Activated T-cell treated with anti-CD3 and anti-CD28 coated beads, Interleukin-2, amount 50 U/mL, for 4 hours (primary cell): ENCODE data around the gene COQ10A. TPM values are rescaled to one million over a fixed set of nuclear protein-coding genes. Genes with fewer than 3 reads are reported as not detected.
"Not testable (repeated sequence)": the region's sequence is repeated elsewhere in the genome, so short reads cannot be mapped to it uniquely, and the experiment has no call there.

Experiments used
- ATAC-seq, 2 donors: fragments of 200-7000 bp; cut with Tn5 transposase; one replicate each; pipeline ENCODE4 v1.10.0; 2021
- DNase-seq: peaks from one replicate; pipeline ENCODE4 v3.0.0-alpha.2; 2020
- H3K27me3 Mint-ChIP-seq: one replicate; pipeline ENCODE4 v1.8.0; 2021; ENCODE audit warnings: low read depth, mixed read lengths
- H3K36me3 Mint-ChIP-seq: one replicate; pipeline ENCODE4 v1.8.0; 2022; ENCODE audit warnings: mixed read lengths; ENCODE audit not compliant: insufficient read depth
- H3K4me1 Mint-ChIP-seq: one replicate; pipeline ENCODE4 v1.8.0; 2021; ENCODE audit warnings: low read depth, mixed read lengths
- H3K4me3 Mint-ChIP-seq: one replicate; pipeline ENCODE4 v1.8.0; 2021; ENCODE audit warnings: mild to moderate bottlenecking, moderate library complexity, mixed read lengths
- H3K9me3 Mint-ChIP-seq: one replicate; pipeline ENCODE4 v1.8.0; 2021; ENCODE audit warnings: mixed read lengths
- total RNA-seq, 3 donors: library from RNA; stranded (reverse); gene quantifications; one replicate each; pipeline ENCODE4 v1.2.1, GENCODE V29; 2021

COQ10A gene
- total RNA-seq, 3 donors from 2014 or later, result 11.1 to 13.7 (median 11.5) TPM

DNA sequence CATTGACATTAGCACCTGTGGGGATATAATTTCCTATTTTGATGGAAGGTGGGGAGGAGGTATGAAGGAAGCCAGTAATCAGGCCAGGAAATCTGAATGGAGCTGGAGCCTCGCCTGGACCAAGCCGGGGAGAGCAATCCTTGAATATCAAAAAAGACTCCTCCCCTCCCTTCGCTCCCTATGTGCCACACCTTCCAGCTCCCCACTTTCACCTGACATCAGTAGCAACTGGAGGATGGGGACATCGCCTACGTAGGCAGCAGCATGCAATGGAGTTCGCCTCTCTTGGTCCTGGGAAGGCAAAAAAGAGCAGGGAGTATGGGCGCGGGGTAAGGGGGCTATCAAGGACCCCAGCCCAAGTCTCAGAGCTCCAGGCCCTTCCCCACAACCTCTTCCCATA lies 9.7 kb upstream of the COQ10A start:
- H3K27me3 Mint-ChIP-seq, result no peaks in the 10 kb centered on the region
- DNase-seq (no peak), ATAC-seq (no peak)
- H3K36me3 Mint-ChIP-seq, result peaks cover 29% of the 10 kb centered on the region
- H3K4me1 Mint-ChIP-seq, result peaks cover 25% of the 10 kb centered on the region
- no peaks in the 10 kb centered on the region for H3K9me3 Mint-ChIP-seq
- peak overlapping the region; percentile 88 for H3K4me3 Mint-ChIP-seq

DNA sequence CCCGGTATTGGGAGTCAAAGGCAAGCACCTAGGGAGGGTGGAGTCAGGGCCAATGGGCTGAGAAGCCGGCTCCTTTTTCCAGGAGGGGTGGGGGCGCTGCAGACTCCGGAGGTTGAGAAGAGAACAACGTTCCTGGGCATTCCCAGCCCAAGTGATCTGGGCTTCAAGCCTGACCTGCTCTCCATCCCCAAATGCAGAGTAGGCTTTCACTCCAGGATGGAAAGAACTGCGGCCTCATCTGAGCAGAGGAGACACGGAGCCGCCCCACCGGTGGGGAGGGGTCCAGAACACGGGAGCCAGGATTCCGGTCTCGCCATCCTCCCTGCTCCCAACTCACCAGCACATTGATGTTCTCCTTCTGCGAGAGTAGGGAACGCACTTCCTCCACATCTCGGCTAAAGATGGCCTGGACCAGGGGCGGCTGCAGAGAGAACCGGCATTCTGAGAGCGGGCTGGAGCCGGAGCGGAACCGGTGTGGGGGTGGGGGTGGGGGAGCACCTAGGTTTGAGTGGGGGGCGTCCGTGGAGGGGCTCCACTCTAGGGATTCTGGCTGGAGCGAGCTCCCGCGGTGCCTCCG lies 9.2 kb upstream of the COQ10A start:
- peak overlapping the region; percentile 88 for H3K4me3 Mint-ChIP-seq
- H3K36me3 Mint-ChIP-seq, result peaks cover 25% of the 10 kb centered on the region
- DNase-seq, result no peak
- H3K4me1 Mint-ChIP-seq, result peaks cover 25% of the 10 kb centered on the region
- ATAC-seq, result peak; percentile 12 to 25
- no peaks in the 10 kb centered on the region for H3K9me3 Mint-ChIP-seq
- no peaks in the 10 kb centered on the region for H3K27me3 Mint-ChIP-seq

DNA sequence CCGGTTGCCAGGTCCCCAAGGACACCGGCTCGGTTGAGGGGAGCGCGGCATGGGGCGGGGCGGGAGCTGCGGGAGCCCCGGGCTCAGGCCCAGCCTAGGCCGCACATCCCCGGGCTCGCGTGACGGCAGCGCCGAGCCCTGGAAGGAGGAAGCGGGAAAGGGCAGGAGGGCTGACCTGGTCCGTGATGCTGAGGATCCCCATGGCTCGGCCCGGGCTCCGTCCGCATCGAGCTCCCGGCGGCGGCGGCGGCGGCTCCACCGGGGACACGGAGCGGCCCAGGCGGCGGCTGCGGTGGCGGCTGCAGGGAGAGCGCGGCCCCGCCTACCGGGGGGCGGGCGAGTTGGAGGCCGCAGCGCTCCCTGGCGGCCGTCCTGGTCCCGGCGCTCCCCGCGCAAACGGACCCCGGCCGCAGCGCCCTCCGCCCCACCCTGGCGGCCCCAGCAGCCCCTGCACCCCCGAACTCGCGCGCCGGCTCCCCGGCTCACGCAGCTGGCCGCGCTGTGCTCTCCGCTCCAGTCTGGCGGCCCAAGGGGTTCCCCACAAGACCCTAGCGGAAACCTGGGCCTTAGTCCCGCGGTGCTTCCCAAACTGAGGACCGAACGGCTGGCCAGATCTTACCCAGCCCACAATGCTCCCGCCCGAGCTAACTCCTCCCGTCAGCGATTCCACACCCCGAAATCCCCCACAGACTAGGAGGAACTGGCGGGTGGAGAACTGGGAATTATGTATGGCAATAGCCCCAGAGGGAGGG lies 8.5 kb upstream of the COQ10A start, which contains the start of gene ANKRD52:
Gene ANKRD52, minus strand, starts transcription at position 317 of the 752 bp plus-strand sequence. Its CDS starts 115 bp downstream, at position 202.
- peak; percentile 73 for DNase-seq
- Mint-ChIP-seq H3K9me3 (no peaks in the 10 kb centered on the region), H3K4me3 (peak within 1 kb of the TSS; percentile 88), H3K36me3 (peaks cover 18% of the 10 kb centered on the region), H3K4me1 (peaks cover 25% of the 10 kb centered on the region), H3K27me3 (no peaks in the 10 kb centered on the region)
- peak; percentile 94 to 96 for ATAC-seq

DNA sequence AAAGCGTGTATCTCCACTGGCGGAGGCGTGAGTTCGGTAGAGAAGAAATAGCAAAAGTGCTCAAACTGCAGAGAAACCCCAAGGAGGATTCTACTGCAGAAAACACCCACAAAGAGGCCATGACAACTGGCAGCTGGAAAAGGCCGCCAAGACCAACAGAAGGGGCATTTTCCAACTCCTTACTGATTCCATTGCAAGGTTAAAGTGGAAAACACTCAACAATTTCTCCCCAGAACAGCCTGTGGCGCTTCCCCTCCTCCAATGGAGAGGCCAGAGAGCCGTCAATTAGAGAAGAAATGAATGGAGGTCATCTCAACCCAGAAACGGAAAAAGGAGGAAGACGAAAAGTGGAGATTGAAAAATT lies 7.9 kb upstream of the COQ10A start:
- no peak for ATAC-seq
- H3K4me1 Mint-ChIP-seq, result peaks cover 25% of the 10 kb centered on the region
- peaks cover 16% of the 10 kb centered on the region for H3K36me3 Mint-ChIP-seq

DNA sequence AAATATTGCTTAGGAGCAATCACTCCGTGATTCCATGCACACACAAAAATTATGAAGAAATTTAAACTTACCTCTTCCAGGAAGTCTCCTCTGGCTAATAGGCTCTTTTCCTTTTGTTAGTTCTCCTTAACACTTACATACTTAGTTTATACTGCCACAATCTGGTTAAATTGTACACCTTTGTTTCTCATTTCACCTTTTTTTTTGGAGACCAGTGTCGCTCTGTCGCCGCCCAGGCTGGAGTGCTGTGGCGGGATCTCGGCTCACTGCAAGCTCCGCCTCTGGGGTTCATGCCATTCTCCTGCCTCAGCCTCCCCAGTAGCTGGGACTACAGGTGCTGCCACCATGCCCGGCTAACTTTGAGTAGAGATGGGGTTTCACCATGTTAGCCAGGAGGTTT lies 6.4 kb upstream of the COQ10A start:
- Mint-ChIP-seq H3K27me3 (no peaks in the 10 kb centered on the region), H3K4me3 (peak overlapping the region; percentile 47), H3K4me1 (peaks cover 22% of the 10 kb centered on the region), H3K9me3 (no peaks in the 10 kb centered on the region), H3K36me3 (peaks cover 7% of the 10 kb centered on the region)
- DNase-seq (no peak), ATAC-seq (no peak)

More for the DNA sequence above, 7.9 kb upstream of the COQ10A start:
- DNase-seq, result no peak
- peak overlapping the region; percentile 87 for H3K4me3 Mint-ChIP-seq
- no peaks in the 10 kb centered on the region for H3K27me3 Mint-ChIP-seq
- H3K9me3 Mint-ChIP-seq, result no peaks in the 10 kb centered on the region

DNA sequence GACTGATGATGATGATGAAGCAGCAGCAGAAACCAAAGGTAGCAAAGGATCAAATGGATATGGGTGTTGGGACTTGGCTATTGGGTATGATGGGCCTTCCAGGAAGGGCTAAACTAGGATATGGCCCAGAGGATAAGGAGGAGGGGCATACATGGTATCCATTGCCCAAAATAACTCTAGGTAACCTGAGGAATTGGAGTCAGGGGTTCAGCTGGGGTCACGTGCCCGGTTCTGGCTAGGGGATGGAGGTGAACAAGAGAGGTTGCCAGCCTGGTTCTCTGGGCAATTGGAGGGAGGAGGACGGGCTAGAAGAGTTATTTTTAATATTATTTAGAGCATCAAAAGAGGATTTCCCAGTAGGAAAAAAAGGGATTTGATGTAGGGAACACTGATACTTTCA lies 5.8 kb upstream of the COQ10A start:
- peaks cover 20% of the 10 kb centered on the region for H3K4me1 Mint-ChIP-seq
- DNase-seq, result no peak
- no peaks in the 10 kb centered on the region for H3K9me3 Mint-ChIP-seq
- peaks cover 5% of the 10 kb centered on the region for H3K36me3 Mint-ChIP-seq
- H3K4me3 Mint-ChIP-seq, result no peak overlapping the region
- no peaks in the 10 kb centered on the region for H3K27me3 Mint-ChIP-seq
- no peak for ATAC-seq

DNA sequence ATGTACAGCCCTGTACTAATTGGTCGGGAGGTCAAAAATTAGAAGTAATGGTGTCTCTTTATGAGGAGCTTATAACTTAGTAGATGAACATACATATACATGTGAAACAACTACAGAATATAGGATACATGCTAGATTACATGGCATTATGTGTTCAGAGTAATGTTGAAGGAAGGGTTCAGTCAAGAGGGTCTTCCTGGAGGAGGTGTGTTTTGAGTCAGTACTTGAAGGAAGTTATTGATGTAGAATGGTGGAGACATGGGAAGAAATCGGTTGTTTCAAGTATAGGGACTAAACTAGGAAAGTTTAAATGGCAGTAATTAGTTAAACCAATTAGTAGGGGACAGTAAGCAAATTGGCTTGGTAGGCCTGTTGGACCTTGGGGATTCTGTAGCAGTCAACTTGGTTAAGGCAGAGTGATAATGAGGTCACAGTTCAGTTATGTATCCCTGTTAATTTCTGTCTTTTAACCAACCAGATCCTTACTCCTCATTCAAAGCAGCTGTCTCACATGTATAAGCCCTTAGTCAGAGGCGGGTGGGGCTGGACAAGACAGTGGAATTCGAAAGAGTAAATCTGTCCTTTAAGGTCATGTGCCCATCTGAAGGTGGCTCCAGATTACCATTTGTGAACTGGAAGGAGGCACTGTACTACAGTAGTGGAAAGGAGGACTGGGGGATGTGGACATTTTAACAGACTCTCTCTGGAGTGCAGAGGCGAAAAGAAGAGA lies 5.1 kb upstream of the COQ10A start:
- DNase-seq (no peak), ATAC-seq (no peak)
- Mint-ChIP-seq H3K27me3 (no peaks in the 10 kb centered on the region), H3K36me3 (no peaks in the 10 kb centered on the region), H3K4me1 (peaks cover 18% of the 10 kb centered on the region), H3K4me3 (no peak overlapping the region), H3K9me3 (no peaks in the 10 kb centered on the region)

DNA sequence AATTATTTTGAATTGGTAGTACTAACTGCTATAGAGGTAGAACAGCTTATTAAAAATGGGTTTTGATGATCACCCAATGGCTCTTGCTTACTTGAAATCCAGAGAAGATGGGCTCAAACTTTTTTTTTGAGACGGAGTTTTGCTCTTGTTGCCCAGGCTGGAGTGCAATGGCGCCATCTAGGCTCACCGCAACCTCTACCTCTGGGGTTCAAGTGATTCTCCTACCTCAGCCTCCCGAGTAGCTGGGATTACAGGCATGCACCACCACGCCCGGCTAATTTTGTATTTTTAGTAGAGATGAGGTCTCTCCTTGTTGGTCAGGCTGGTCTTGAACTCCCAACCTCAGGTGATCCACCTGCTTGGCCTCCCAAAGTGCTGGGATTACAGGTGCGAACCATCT lies 3.8 kb upstream of the COQ10A start:
- H3K36me3 Mint-ChIP-seq, H3K4me3 Mint-ChIP-seq, H3K9me3 Mint-ChIP-seq, DNase-seq, ATAC-seq, H3K27me3 Mint-ChIP-seq: not testable (repeated sequence)
- peaks cover 20% of the 10 kb centered on the region for H3K4me1 Mint-ChIP-seq

DNA sequence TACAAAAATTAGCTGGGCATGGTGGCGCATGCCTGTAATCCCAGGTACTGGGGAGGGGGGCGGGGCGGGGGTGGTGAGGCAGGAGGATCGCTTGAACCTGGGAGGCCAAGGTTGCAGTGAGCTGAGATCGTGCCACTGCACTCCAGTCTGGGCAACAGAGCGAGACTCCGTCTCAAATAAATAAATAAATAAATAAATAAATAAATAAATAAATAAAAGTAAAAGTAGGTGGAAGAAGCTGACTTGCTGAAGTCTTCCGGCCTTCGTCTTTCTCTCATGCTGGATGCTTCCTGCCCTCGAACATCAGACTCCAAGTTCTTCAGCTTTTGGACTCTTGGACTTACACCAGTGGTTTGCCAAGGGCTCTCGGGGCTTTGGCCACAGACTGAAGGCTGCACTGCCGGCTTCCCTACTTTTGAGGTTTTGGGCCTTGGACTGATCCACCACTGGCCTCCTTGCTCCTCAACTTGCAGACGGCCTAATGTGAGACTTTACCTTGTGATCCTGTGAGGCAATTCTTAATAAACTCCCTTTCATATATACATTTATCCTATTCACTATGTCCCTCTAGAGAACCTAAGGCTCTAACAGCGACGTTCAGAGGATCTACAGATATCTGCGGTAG lies 562 bp upstream of the COQ10A start:
- peak overlapping the region; percentile 88 for H3K4me3 Mint-ChIP-seq
- H3K27me3 Mint-ChIP-seq, H3K36me3 Mint-ChIP-seq, ATAC-seq, DNase-seq, H3K9me3 Mint-ChIP-seq: not testable (repeated sequence)
- peaks cover 15% of the 10 kb centered on the region for H3K4me1 Mint-ChIP-seq

DNA sequence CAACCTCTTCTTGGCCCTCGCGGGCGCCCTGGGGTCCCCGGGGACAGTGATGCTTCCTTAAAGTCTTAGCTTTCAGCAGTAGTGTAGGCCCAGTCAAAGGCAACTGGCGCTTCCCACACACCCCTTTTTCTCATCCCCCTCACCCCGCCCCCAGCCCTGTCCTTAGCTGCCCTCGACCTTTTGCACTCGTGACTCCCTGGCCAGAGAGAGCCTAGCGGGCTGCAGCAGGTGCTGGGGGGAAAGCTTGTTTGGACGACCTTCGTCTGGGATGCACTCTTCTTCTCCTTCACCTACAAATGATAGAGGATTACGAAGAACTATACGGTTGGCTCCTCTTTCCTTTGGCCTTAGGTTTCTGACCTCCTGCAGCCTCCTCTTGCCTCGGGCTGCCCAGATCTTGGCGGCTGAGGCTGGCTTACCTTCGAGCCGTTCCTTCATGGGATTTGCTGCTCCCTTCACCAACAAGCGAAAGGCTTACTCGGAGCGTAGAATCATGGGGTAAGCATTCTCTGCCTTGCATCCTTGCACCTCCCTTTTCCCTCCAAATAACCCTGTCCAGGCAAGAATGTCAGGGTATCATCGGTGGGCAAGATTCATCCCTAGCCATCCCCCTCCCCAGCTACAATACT lies 815 bp downstream of the COQ10A start:
- H3K4me3 Mint-ChIP-seq, result peak overlapping the region; percentile 88
- H3K36me3 Mint-ChIP-seq, result peaks cover 16% of the 10 kb centered on the region
- H3K4me1 Mint-ChIP-seq, result peaks cover 15% of the 10 kb centered on the region
- no peaks in the 10 kb centered on the region for H3K9me3 Mint-ChIP-seq
- H3K27me3 Mint-ChIP-seq, result no peaks in the 10 kb centered on the region
- DNase-seq, result no peak
- ATAC-seq, result peak in 1 of 2 donors; percentile 0

DNA sequence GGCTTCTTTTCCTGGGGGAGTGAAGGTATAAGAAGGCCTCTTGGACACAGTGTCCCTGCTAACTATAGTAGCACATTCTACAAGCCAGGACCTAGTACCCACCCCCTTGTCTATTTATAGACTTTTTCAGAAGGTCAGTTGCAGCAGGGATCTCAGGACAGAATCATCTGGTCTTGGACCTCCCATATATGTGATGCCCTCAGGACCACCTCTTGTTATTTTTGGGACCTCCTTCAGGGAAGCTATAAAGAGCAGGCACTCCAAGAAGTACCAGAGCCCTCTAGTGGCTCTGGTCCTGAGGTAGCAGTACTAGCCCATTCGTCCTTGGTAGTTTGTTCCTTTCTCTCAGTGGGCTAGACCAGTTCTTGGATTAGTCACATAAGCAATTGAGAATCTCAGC lies 4.3 kb downstream of the COQ10A start:
- Mint-ChIP-seq H3K36me3 (peaks cover 35% of the 10 kb centered on the region), H3K4me1 (peaks cover 15% of the 10 kb centered on the region)

DNA sequence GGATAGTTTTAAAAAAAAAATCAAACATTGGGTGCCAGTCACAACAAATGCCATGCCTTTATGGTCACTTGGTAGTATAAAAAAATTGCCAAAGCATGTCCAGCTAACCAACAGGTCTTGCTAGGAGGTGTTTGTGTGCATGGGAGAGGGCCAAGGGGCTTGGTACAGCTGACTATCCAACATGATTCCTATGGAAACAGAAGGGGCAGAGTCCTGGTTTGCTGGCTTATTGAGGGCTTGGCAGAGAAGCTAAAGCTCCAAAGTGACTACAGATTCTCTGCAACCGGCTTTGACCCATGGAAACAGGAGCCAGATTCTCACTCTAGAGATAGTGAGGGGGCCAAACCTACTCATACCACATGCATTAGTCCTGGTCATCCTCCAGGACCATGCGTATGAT lies 5.7 kb downstream of the COQ10A start:
- not testable (repeated sequence) for H3K4me1 Mint-ChIP-seq, H3K27me3 Mint-ChIP-seq, H3K9me3 Mint-ChIP-seq, DNase-seq, H3K4me3 Mint-ChIP-seq, ATAC-seq
- peaks cover 39% of the 10 kb centered on the region for H3K36me3 Mint-ChIP-seq

More for the DNA sequence above, 4.3 kb downstream of the COQ10A start:
- no peak overlapping the region for H3K4me3 Mint-ChIP-seq
- H3K27me3 Mint-ChIP-seq, result no peaks in the 10 kb centered on the region
- H3K9me3 Mint-ChIP-seq, result no peaks in the 10 kb centered on the region
- DNase-seq (no peak), ATAC-seq (no peak)

DNA sequence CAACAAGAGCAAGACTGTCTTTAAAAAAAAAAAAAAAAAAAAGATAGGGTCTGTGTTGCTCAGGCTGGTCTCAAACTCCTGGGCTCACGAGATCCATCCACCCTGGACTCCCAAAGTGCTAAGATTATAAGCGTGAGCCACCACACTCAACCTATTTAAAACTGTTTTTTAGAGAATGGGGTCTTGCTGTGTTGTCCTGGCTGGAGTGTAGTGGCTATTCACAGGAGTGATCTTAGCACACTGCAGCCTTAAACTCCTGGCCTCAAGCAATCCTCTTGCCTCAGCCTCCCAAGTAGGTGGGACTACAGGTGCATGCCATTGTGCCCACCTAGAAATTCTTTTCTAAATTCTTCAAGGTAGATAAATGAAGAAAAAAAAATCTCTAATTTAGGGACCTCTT lies 7.6 kb downstream of the COQ10A start:
- Mint-ChIP-seq H3K27me3 (no peaks in the 10 kb centered on the region), H3K36me3 (peaks cover 42% of the 10 kb centered on the region), H3K4me3 (no peak overlapping the region), H3K4me1 (no peaks in the 10 kb centered on the region), H3K9me3 (no peaks in the 10 kb centered on the region)
- DNase-seq, result no peak
- no peak for ATAC-seq

DNA sequence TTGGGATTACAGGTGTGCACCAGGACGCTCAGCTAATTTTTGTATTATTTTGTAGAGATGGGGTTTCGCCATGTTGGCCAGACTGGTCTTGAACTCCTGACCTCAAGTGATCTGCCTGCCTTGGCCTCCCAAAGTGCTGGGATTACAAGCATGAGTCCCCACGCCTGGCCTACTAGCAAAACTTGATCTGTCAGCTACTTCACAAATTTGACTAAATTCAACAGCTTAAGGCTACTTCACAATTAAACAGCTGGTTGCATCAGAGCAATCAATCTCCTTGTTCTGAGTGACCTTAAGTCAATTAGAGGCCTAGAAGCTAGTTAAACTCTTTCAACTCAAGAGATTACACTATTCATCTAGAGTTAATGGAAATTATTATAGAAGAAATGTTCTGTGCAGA lies 12.2 kb downstream of the COQ10A start:
- Mint-ChIP-seq H3K9me3 (no peaks in the 10 kb centered on the region), H3K4me1 (no peaks in the 10 kb centered on the region), H3K27me3 (no peaks in the 10 kb centered on the region), H3K4me3 (no peak overlapping the region), H3K36me3 (peaks cover 45% of the 10 kb centered on the region)
- DNase-seq (no peak), ATAC-seq (no peak)
